Measurements from ENCODE around the gene TBC1D1. TPM values are rescaled to one million over a fixed set of nuclear protein-coding genes. Genes with fewer than 3 reads are reported as not detected.

TBC1D1 gene
- total RNA-seq, 2 donors from 2014 or later = 49.8 to 129 TPM

DNA sequence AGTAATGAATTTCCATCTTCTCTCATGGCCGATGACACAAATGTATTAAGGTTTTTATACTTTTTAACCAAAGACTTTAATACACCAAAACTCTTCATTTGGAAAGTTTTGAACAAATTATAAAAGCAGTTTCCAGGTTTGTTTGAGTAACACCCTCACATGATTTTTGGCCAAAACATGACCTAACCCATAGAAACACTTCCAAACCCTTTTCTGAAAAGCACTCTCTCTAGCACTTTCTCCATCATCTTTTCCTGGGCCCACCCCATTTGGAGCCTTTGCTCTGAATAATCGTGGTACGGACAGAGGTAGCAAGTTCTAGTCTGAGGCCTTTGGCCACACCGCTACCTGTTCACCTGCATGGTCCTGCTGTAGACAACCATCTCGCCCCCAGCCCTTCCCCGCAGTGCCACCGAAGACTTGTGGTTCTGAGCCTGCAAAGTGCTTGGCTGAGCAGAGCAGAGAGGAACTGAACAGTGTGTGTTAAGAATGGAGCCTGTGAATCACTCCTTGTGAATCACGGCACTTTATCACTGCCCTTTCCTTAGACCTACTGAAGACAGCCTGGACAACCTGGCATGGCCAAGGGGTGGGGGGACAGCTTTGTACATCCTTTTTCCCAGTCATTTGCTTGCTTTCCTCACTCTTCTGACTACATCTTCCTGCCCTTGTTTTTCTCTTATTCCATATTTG lies 251.1 kb downstream of the TBC1D1 start:
- 93% methylated on average over 8 of the region's 8 CpGs for WGBS
- H3K4me3 ChIP-seq = no peak overlapping the region
- TF ChIP-seq, protein P1, sequence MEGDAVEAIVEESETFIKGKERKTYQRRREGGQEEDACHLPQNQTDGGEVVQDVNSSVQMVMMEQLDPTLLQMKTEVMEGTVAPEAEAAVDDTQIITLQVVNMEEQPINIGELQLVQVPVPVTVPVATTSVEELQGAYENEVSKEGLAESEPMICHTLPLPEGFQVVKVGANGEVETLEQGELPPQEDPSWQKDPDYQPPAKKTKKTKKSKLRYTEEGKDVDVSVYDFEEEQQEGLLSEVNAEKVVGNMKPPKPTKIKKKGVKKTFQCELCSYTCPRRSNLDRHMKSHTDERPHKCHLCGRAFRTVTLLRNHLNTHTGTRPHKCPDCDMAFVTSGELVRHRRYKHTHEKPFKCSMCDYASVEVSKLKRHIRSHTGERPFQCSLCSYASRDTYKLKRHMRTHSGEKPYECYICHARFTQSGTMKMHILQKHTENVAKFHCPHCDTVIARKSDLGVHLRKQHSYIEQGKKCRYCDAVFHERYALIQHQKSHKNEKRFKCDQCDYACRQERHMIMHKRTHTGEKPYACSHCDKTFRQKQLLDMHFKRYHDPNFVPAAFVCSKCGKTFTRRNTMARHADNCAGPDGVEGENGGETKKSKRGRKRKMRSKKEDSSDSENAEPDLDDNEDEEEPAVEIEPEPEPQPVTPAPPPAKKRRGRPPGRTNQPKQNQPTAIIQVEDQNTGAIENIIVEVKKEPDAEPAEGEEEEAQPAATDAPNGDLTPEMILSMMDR (IDR thresholded peaks at IDR 0.05) = no peak
- TF ChIP-seq POLR2A (IDR thresholded peaks at IDR 0.05) (no peak), POLR2AphosphoS5 (IDR thresholded peaks at IDR 0.05) (no peak)
- intact Hi-C loops (cut with DNase I) = no loop called here
- no peaks in the 10 kb centered on the region for H3K36me3 ChIP-seq
- no peak overlapping the region for H3K27ac ChIP-seq
- no peaks in the 10 kb centered on the region for H3K27me3 ChIP-seq (replicated peaks; ENCODE audit: insufficient read depth)
- H3K4me1 ChIP-seq (replicated peaks) = peaks cover 3% of the 10 kb centered on the region
- no peak for DNase-seq (ENCODE audit: low spot score)
- no peaks in the 10 kb centered on the region for H3K9me3 ChIP-seq

DNA sequence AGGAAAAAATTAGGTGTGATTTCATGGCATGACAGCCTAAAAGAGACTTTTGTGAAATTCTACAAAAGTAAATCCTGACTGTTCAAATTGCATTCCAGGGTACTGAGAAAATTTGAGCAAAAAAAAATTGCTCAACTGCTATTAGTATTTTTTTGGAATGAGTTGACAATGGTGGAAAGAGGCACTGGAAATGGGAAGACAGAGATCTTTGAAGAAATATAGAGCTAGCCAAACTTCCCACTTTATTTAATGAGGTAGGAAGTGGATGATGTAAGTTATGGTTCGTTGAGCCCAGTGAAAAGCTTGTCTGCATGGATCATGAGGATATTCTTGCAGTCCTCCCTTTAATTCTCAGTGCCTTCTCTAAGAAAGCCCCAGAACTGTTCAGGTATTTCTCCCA lies 253.1 kb downstream of the TBC1D1 start:
- no peak overlapping the region for H3K4me3 ChIP-seq
- H3K36me3 ChIP-seq = no peaks in the 10 kb centered on the region
- no peak for TF ChIP-seq POLR2A (IDR thresholded peaks at IDR 0.05)
- intact Hi-C loops (cut with DNase I) = no loop called here
- no peak for DNase-seq (ENCODE audit: low spot score)
- no peaks in the 10 kb centered on the region for H3K27me3 ChIP-seq (replicated peaks; ENCODE audit: insufficient read depth)
- WGBS = 27% methylated on average over 1 of the region's 1 CpG
- no peak overlapping the region for H3K27ac ChIP-seq
- H3K4me1 ChIP-seq (replicated peaks) = peaks cover 3% of the 10 kb centered on the region
- no peaks in the 10 kb centered on the region for H3K9me3 ChIP-seq

DNA sequence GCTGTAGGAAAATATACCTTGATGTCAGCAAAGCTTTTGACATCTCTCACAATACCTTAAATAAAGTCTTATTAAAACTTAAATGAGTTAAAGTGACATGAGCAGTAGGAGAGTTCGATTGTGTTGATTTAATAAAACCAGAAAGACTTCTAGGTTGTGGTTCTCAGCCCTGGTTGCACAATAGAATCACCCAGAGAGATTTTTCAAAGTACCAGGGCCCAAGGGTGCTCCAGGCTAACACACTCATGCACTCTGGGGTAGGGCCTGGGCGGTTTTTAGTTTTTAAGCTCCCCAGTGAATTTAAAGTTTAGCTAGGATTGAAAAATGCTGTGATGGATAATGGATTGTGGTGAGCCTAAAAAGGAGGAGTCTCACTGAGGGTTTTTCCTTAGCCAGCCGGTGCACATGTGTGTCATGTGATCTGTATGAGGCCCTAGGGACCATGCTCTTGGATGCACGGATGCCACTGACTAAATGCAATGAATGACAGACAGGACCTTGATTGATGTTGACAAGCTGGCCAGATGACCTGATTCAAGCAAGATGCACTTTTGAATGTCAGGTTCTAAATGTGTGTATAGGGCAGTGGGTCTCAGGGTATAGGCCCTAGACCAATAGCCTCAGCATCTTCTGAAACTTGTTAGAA lies 254.3 kb downstream of the TBC1D1 start:
- no peak for DNase-seq (ENCODE audit: low spot score)

DNA sequence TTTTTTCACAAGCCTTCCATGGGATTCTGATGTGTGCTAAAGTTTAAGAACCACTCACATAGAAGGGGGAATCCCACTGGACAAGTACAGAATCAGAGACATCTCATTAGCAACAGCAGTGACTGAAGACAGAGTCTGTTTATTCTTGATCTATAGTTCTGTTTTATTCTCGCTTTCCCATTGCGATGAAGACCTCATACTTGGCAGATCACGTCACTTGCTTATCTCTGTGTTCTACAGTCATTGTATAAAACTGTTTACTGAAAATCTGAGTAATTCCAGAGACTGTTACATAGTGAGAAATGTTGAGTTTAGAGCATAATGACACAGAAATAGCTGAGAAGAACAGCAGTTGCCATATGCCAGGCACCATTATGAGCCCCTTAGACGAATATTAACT lies 254.9 kb downstream of the TBC1D1 start:
- TF ChIP-seq POLR2AphosphoS5 (IDR thresholded peaks at IDR 0.05) = no peak
- TF ChIP-seq, protein P1 (IDR thresholded peaks at IDR 0.05) = no peak
- Histone ChIP-seq H3K27ac (no peak overlapping the region), H3K4me3 (no peak overlapping the region), H3K9me3 (no peaks in the 10 kb centered on the region), H3K36me3 (no peaks in the 10 kb centered on the region), H3K4me1 (replicated peaks) (peaks cover 3% of the 10 kb centered on the region), H3K27me3 (replicated peaks; ENCODE audit: insufficient read depth) (no peaks in the 10 kb centered on the region)
- 43% methylated on average over 4 of the region's 4 CpGs for WGBS
- intact Hi-C loops (cut with DNase I) = no loop called here
- no peak for DNase-seq (ENCODE audit: low spot score)

More for the DNA sequence above, 254.3 kb downstream of the TBC1D1 start:
- Histone ChIP-seq H3K36me3 (no peaks in the 10 kb centered on the region), H3K27ac (no peak overlapping the region), H3K4me1 (replicated peaks) (peaks cover 3% of the 10 kb centered on the region), H3K9me3 (no peaks in the 10 kb centered on the region), H3K4me3 (no peak overlapping the region), H3K27me3 (replicated peaks; ENCODE audit: insufficient read depth) (no peaks in the 10 kb centered on the region)
- TF ChIP-seq POLR2AphosphoS5 (IDR thresholded peaks at IDR 0.05) = no peak
- TF ChIP-seq POLR2A (IDR thresholded peaks at IDR 0.05) = no peak
- TF ChIP-seq, protein P1 (IDR thresholded peaks at IDR 0.05) = no peak
- intact Hi-C loops (cut with DNase I) = no loop called here
- WGBS = 77% methylated on average over 4 of the region's 4 CpGs

DNA sequence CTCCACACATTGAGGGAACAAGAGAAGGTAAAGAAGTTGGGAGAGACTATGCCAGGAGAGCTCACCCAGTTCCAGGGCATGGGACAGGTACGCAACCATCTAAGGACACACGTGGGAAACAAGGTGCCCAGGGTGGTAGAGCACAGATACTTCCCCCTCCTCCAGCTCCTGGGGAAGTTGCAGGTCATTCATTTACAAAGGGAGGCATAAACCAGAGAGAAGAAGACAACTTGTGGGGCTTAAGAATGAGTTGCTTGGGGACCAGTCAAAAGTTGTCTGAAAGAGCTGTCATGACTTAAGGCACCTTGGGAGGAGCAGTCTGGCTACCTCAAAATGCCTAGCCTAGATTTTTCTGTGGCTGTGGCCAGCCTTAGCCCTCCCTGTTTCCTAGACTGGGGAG lies 255.5 kb downstream of the TBC1D1 start:
- Histone ChIP-seq H3K4me1 (replicated peaks) (peaks cover 3% of the 10 kb centered on the region), H3K27me3 (replicated peaks; ENCODE audit: insufficient read depth) (no peaks in the 10 kb centered on the region), H3K27ac (no peak overlapping the region), H3K36me3 (no peaks in the 10 kb centered on the region), H3K4me3 (no peak overlapping the region), H3K9me3 (no peaks in the 10 kb centered on the region)
- no peak for DNase-seq (ENCODE audit: low spot score)
- intact Hi-C loops (cut with DNase I) = no loop called here
- TF ChIP-seq POLR2AphosphoS5 (IDR thresholded peaks at IDR 0.05) = no peak
- TF ChIP-seq, protein P1 (IDR thresholded peaks at IDR 0.05) = no peak
- no peak for TF ChIP-seq POLR2A (IDR thresholded peaks at IDR 0.05)
- whole genome bisulfite sequencing = 73% methylated on average over 2 of the region's 2 CpGs

Measured in prostate gland (tissue), 2 donors.